ENCODE measurements around the gene SRPRB. TPM values are rescaled to one million over a fixed set of nuclear protein-coding genes. Genes with fewer than 3 reads are reported as not detected.
"Not testable (repeated sequence)": the region's sequence is repeated elsewhere in the genome, so short reads cannot be mapped to it uniquely, and the experiment has no call there.

Gene SRPRB
- total and polyA plus RNA-seq, 3 experiments from 2014 or later: 60.0 to 129 (median 128) TPM

GRCh38 chr3:133775309-133775708 is 30.3 kb upstream of the SRPRB start:
- H3K9me3 ChIP-seq (ENCODE audit: low read length): no peaks in the 10 kb centered on the region
- H3K4me3 ChIP-seq (ENCODE audit: low read length): no peak overlapping the region
- ChIA-PET CTCF (no interaction called here), POLR2A (no interaction called here)
- Mint-ChIP-seq H3K4me3 (no peak overlapping the region), H3K4me1 (no peaks in the 10 kb centered on the region), H3K27ac (no peak overlapping the region), H3K9me3 (no peaks in the 10 kb centered on the region), H3K27me3 (peaks cover 18 to 61% of the 10 kb centered on the region in 2 donors), H3K36me3 (no peaks in the 10 kb centered on the region)
- no peak for DNase-seq
- H3K27me3 ChIP-seq (ENCODE audit: insufficient read depth, low read length, poor library complexity, severe bottlenecking): peaks cover 4% of the 10 kb centered on the region
- H3K4me1 ChIP-seq (ENCODE audit: insufficient read depth, low read length): no peaks in the 10 kb centered on the region
- H3K36me3 ChIP-seq (ENCODE audit: insufficient read depth, low read length): no peaks in the 10 kb centered on the region
- H3K27ac ChIP-seq (ENCODE audit: low read depth, low read length): no peak overlapping the region

GRCh38 chr3:133775835-133776234 is 29.8 kb upstream of the SRPRB start:
- Mint-ChIP-seq H3K36me3 (no peaks in the 10 kb centered on the region), H3K9me3 (no peaks in the 10 kb centered on the region), H3K27ac (no peak overlapping the region), H3K4me1 (no peaks in the 10 kb centered on the region), H3K27me3 (peaks cover 18 to 61% of the 10 kb centered on the region in 2 donors), H3K4me3 (no peak overlapping the region)
- Histone ChIP-seq H3K4me1 (ENCODE audit: insufficient read depth, low read length) (no peaks in the 10 kb centered on the region), H3K9me3 (ENCODE audit: low read length) (no peaks in the 10 kb centered on the region), H3K36me3 (ENCODE audit: insufficient read depth, low read length) (no peaks in the 10 kb centered on the region), H3K27me3 (ENCODE audit: insufficient read depth, low read length, poor library complexity, severe bottlenecking) (peaks cover 4% of the 10 kb centered on the region), H3K4me3 (ENCODE audit: low read length) (no peak overlapping the region), H3K27ac (ENCODE audit: low read depth, low read length) (no peak overlapping the region)
- DNase-seq: no peak
- ChIA-PET POLR2A (no interaction called here), CTCF (no interaction called here)

GRCh38 chr3:133776794-133777438 is 28.7 kb upstream of the SRPRB start:
- Mint-ChIP-seq H3K36me3 (no peaks in the 10 kb centered on the region), H3K9me3 (no peaks in the 10 kb centered on the region), H3K4me1 (no peaks in the 10 kb centered on the region), H3K4me3 (no peak overlapping the region), H3K27me3 (peaks cover 18 to 62% of the 10 kb centered on the region in 2 donors), H3K27ac (peak overlapping the region in 1 of 8 donors; percentile 10)
- Histone ChIP-seq H3K4me3 (ENCODE audit: low read length) (no peak overlapping the region), H3K9me3 (ENCODE audit: low read length) (no peaks in the 10 kb centered on the region), H3K36me3 (ENCODE audit: insufficient read depth, low read length) (no peaks in the 10 kb centered on the region), H3K4me1 (ENCODE audit: insufficient read depth, low read length) (no peaks in the 10 kb centered on the region), H3K27ac (ENCODE audit: low read depth, low read length) (no peak overlapping the region), H3K27me3 (ENCODE audit: insufficient read depth, low read length, poor library complexity, severe bottlenecking) (peaks cover 4% of the 10 kb centered on the region)
- ChIA-PET POLR2A (no interaction called here), CTCF (no interaction called here)
- DNase-seq: no peak

- DNase-seq: no peak
- peaks cover 4% of the 10 kb centered on the region for H3K27me3 ChIP-seq (ENCODE audit: insufficient read depth, low read length, poor library complexity, severe bottlenecking)
- H3K27me3 Mint-ChIP-seq: peaks cover 19 to 68% of the 10 kb centered on the region in 2 donors
- H3K4me3 Mint-ChIP-seq: no peak overlapping the region
- H3K9me3 ChIP-seq (ENCODE audit: low read length): no peaks in the 10 kb centered on the region
- no peaks in the 10 kb centered on the region for H3K4me1 ChIP-seq (ENCODE audit: insufficient read depth, low read length)
- no peaks in the 10 kb centered on the region for H3K4me1 Mint-ChIP-seq
- POLR2A ChIA-PET: no interaction called here
- H3K27ac ChIP-seq (ENCODE audit: low read depth, low read length): no peak overlapping the region
- no peaks in the 10 kb centered on the region for H3K9me3 Mint-ChIP-seq
- CTCF ChIA-PET: no interaction called here
- no peaks in the 10 kb centered on the region for H3K36me3 ChIP-seq (ENCODE audit: insufficient read depth, low read length)
- H3K27ac Mint-ChIP-seq: no peak overlapping the region
- no peaks in the 10 kb centered on the region for H3K36me3 Mint-ChIP-seq
- no peak overlapping the region for H3K4me3 ChIP-seq (ENCODE audit: low read length)
Measured at GRCh38 chr3:133777807-133778568, 27.6 kb upstream of the SRPRB start.

GRCh38 chr3:133779626-133780203 is 25.9 kb upstream of the SRPRB start:
- Histone ChIP-seq H3K27ac (ENCODE audit: low read depth, low read length) (no peak overlapping the region), H3K27me3 (ENCODE audit: insufficient read depth, low read length, poor library complexity, severe bottlenecking) (no peaks in the 10 kb centered on the region), H3K36me3 (ENCODE audit: insufficient read depth, low read length) (no peaks in the 10 kb centered on the region), H3K4me1 (ENCODE audit: insufficient read depth, low read length) (no peaks in the 10 kb centered on the region), H3K4me3 (ENCODE audit: low read length) (no peak overlapping the region), H3K9me3 (ENCODE audit: low read length) (no peaks in the 10 kb centered on the region)
- POLR2A ChIA-PET: no interaction called here
- no peak overlapping the region for H3K27ac Mint-ChIP-seq
- CTCF ChIA-PET: no interaction called here
- no peaks in the 10 kb centered on the region for H3K4me1 Mint-ChIP-seq
- H3K9me3 Mint-ChIP-seq: no peaks in the 10 kb centered on the region
- peaks cover 17 to 63% of the 10 kb centered on the region in 2 donors for H3K27me3 Mint-ChIP-seq
- no peak for DNase-seq
- H3K36me3 Mint-ChIP-seq: no peaks in the 10 kb centered on the region
- H3K4me3 Mint-ChIP-seq: no peak overlapping the region

- DNase-seq; H3K36me3 Mint-ChIP-seq; POLR2A ChIA-PET; H3K9me3 Mint-ChIP-seq; H3K4me3 ChIP-seq (ENCODE audit: low read length); H3K27ac Mint-ChIP-seq; H3K9me3 ChIP-seq (ENCODE audit: low read length); H3K36me3 ChIP-seq (ENCODE audit: insufficient read depth, low read length); H3K4me1 ChIP-seq (ENCODE audit: insufficient read depth, low read length); H3K4me1 Mint-ChIP-seq; H3K27ac ChIP-seq (ENCODE audit: low read depth, low read length); CTCF ChIA-PET; H3K27me3 ChIP-seq (ENCODE audit: insufficient read depth, low read length, poor library complexity, severe bottlenecking); H3K4me3 Mint-ChIP-seq: not testable (repeated sequence)
- H3K27me3 Mint-ChIP-seq: peaks cover 17 to 55% of the 10 kb centered on the region in 2 donors
Measured at GRCh38 chr3:133780756-133781155, 24.9 kb upstream of the SRPRB start.

GRCh38 chr3:133781570-133781969 is 24.0 kb upstream of the SRPRB start:
- Histone ChIP-seq H3K4me3 (ENCODE audit: low read length) (no peak overlapping the region), H3K9me3 (ENCODE audit: low read length) (no peaks in the 10 kb centered on the region), H3K27ac (ENCODE audit: low read depth, low read length) (no peak overlapping the region), H3K36me3 (ENCODE audit: insufficient read depth, low read length) (no peaks in the 10 kb centered on the region), H3K4me1 (ENCODE audit: insufficient read depth, low read length) (no peaks in the 10 kb centered on the region), H3K27me3 (ENCODE audit: insufficient read depth, low read length, poor library complexity, severe bottlenecking) (no peaks in the 10 kb centered on the region)
- ChIA-PET CTCF (no interaction called here), POLR2A (no interaction called here)
- no peak for DNase-seq
- no peak overlapping the region for H3K4me3 Mint-ChIP-seq
- no peaks in the 10 kb centered on the region for H3K9me3 Mint-ChIP-seq
- no peak overlapping the region for H3K27ac Mint-ChIP-seq
- H3K27me3 Mint-ChIP-seq: peaks cover 9 to 47% of the 10 kb centered on the region in 2 donors
- H3K4me1 Mint-ChIP-seq: no peaks in the 10 kb centered on the region
- H3K36me3 Mint-ChIP-seq: no peaks in the 10 kb centered on the region

- ChIA-PET CTCF (no interaction called here), POLR2A (no interaction called here)
- H3K4me1 Mint-ChIP-seq: no peaks in the 10 kb centered on the region
- H3K9me3 Mint-ChIP-seq: no peaks in the 10 kb centered on the region
- Histone ChIP-seq H3K27ac (ENCODE audit: low read depth, low read length) (no peak overlapping the region), H3K4me1 (ENCODE audit: insufficient read depth, low read length) (no peaks in the 10 kb centered on the region), H3K27me3 (ENCODE audit: insufficient read depth, low read length, poor library complexity, severe bottlenecking) (no peaks in the 10 kb centered on the region), H3K36me3 (ENCODE audit: insufficient read depth, low read length) (no peaks in the 10 kb centered on the region), H3K9me3 (ENCODE audit: low read length) (no peaks in the 10 kb centered on the region), H3K4me3 (ENCODE audit: low read length) (no peak overlapping the region)
- no peak for DNase-seq
- no peaks in the 10 kb centered on the region for H3K36me3 Mint-ChIP-seq
- no peak overlapping the region for H3K27ac Mint-ChIP-seq
- no peak overlapping the region for H3K4me3 Mint-ChIP-seq
- H3K27me3 Mint-ChIP-seq: peaks cover 9 to 41% of the 10 kb centered on the region in 2 donors
Measured at GRCh38 chr3:133782454-133782853, 23.2 kb upstream of the SRPRB start.
